ENCODE measurements around the gene CACNB1.
"Not testable (repeated sequence)": the region's sequence is repeated elsewhere in the genome, so short reads cannot be mapped to it uniquely, and the experiment has no call there.

CACNB1 gene

GRCh38 chr17:39129544-39129943, 67.9 kb downstream of the CACNB1 start:
- not testable (repeated sequence) for H3K27me3 Mint-ChIP-seq; DNase-seq; H3K36me3 Mint-ChIP-seq (ENCODE audit: low read depth); H3K4me1 Mint-ChIP-seq; H3K27ac Mint-ChIP-seq; H3K4me3 Mint-ChIP-seq; ATAC-seq; H3K9me3 Mint-ChIP-seq

GRCh38 chr17:39126436-39126835, 71.0 kb downstream of the CACNB1 start:
- DNase-seq (no peak), ATAC-seq (no peak)
- H3K27me3 Mint-ChIP-seq, result no peaks in the 10 kb centered on the region
- no peak overlapping the region for H3K27ac Mint-ChIP-seq
- H3K36me3 Mint-ChIP-seq (ENCODE audit: low read depth), result no peaks in the 10 kb centered on the region
- no peak overlapping the region for H3K4me3 Mint-ChIP-seq
- no peaks in the 10 kb centered on the region for H3K4me1 Mint-ChIP-seq
- no peaks in the 10 kb centered on the region for H3K9me3 Mint-ChIP-seq

- Mint-ChIP-seq H3K9me3 (no peaks in the 10 kb centered on the region), H3K27me3 (no peaks in the 10 kb centered on the region), H3K27ac (no peak overlapping the region), H3K4me3 (no peak overlapping the region), H3K4me1 (no peaks in the 10 kb centered on the region), H3K36me3 (ENCODE audit: low read depth) (no peaks in the 10 kb centered on the region)
- no peak for ATAC-seq
- no peak for DNase-seq
These were observed 72.2 kb downstream of the CACNB1 start for GRCh38 chr17:39125143-39125875.

DNA sequence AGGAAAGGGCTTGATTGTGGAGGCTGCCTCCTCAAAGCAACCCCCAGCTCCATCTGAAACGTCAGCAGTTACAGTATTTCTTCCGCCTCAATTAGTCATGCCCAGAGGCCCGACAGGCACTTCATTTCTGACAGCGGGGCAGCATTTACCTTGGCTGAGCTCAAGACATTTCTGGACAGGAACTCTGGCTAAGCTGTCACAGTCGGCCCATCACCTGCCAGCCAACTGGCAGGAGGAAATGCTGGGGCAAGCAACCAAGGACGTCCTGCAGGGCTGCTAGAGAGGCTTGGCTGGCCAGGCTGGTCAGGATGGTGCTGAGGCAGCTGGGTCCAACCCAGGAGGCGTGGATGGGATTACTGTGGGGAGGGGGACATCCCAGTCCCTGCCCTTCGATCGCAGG, 73.8 kb downstream of the CACNB1 start:
- no peak for ATAC-seq
- no peak overlapping the region for H3K4me3 Mint-ChIP-seq
- no peaks in the 10 kb centered on the region for H3K9me3 Mint-ChIP-seq
- no peak overlapping the region for H3K27ac Mint-ChIP-seq
- no peak for DNase-seq
- H3K36me3 Mint-ChIP-seq (ENCODE audit: low read depth), result no peaks in the 10 kb centered on the region
- H3K27me3 Mint-ChIP-seq, result no peaks in the 10 kb centered on the region
- H3K4me1 Mint-ChIP-seq, result peaks cover 4% of the 10 kb centered on the region

Data from activated naive CD8-positive, alpha-beta T cell treated with anti-CD3 and anti-CD28 coated beads, Interleukin-2, amount 50 U/mL, for 24 hours (primary cell).